Kidney capillary endothelial cell (primary cell): ENCODE measurements around the gene KCTD3.

Source experiments
- DNase-seq: peaks from one replicate; pipeline ENCODE4 v3.0.0-alpha.2; 2018; ENCODE audit warnings: low spot score

The KCTD3 gene

GRCh38 chr1:215566556-215567490 is at the start of gene KCTD3:
Gene KCTD3, plus strand, starts transcription at chr1:215567304. Its CDS starts 382 bp downstream, at chr1:215567686.
- peak; percentile 60 for DNase-seq

GRCh38 chr1:215517441-215517891 is 49.6 kb upstream of the KCTD3 start:
- DNase-seq: no peak

GRCh38 chr1:215518594-215518993 is 48.5 kb upstream of the KCTD3 start:
- no peak for DNase-seq

- DNase-seq: no peak
Observed at GRCh38 chr1:215521279-215521678, 45.8 kb upstream of the KCTD3 start.

- DNase-seq: peak; percentile 11
Observed at GRCh38 chr1:215523128-215523861, 43.8 kb upstream of the KCTD3 start.

GRCh38 chr1:215523906-215524305 is 43.2 kb upstream of the KCTD3 start:
- DNase-seq: no peak

GRCh38 chr1:215526147-215526845 is 40.8 kb upstream of the KCTD3 start:
- peak; percentile 57 for DNase-seq

GRCh38 chr1:215526846-215527151 is 40.3 kb upstream of the KCTD3 start:
- DNase-seq: no peak

- DNase-seq: no peak
Observed at GRCh38 chr1:215529111-215529510, 38.0 kb upstream of the KCTD3 start.

GRCh38 chr1:215529571-215529970 is 37.5 kb upstream of the KCTD3 start:
- no peak for DNase-seq

- DNase-seq: no peak
Observed at GRCh38 chr1:215530401-215530984, 36.6 kb upstream of the KCTD3 start.

GRCh38 chr1:215539803-215540570 is 27.1 kb upstream of the KCTD3 start:
- no peak for DNase-seq

- DNase-seq: no peak
Observed at GRCh38 chr1:215542301-215542700, 24.8 kb upstream of the KCTD3 start.

- no peak for DNase-seq
Observed at GRCh38 chr1:215543191-215543606, 23.9 kb upstream of the KCTD3 start.

GRCh38 chr1:215543806-215544205 is 23.3 kb upstream of the KCTD3 start:
- DNase-seq: no peak

- no peak for DNase-seq
Observed at GRCh38 chr1:215544566-215544965, 22.5 kb upstream of the KCTD3 start.

- DNase-seq: no peak
Observed at GRCh38 chr1:215545096-215545495, 22.0 kb upstream of the KCTD3 start.

GRCh38 chr1:215547011-215547410 is 20.1 kb upstream of the KCTD3 start:
- no peak for DNase-seq

GRCh38 chr1:215551806-215552205 is 15.3 kb upstream of the KCTD3 start:
- no peak for DNase-seq

GRCh38 chr1:215554865-215555264 is 12.2 kb upstream of the KCTD3 start:
- DNase-seq: no peak

GRCh38 chr1:215555531-215555930 is 11.6 kb upstream of the KCTD3 start:
- no peak for DNase-seq
